ENCODE data around the gene GALR1.

GRCh38 chr18:77249569-77250500 lies at the start of gene GALR1:
- TF ChIP-seq CTCF (conservative IDR thresholded peaks at IDR 0.05 in 1 of 2, IDR thresholded peaks at IDR 0.05 in 1 of 2; ENCODE audit: extremely low read depth in 1 of 2, insufficient read depth in 1 of 2, low read depth in 1 of 2, low read length in 2 of 2) (no peak), EZH2 (IDR thresholded peaks at IDR 0.05; ENCODE audit: borderline replicate concordance, low read length) (peak; percentile 56)
